T-helper 1 cell treated with Interleukin-12 subunit alpha and Interleukin-12 subunit beta and Interleukin-4 antibody, amounts not matched to agents 30 ng/mL and 1 ng/mL, for 36 hours (primary cell): ENCODE results near the gene RALGPS1. TPM values are rescaled to one million over a fixed set of nuclear protein-coding genes. Genes with fewer than 3 reads are reported as not detected.

ENCODE experiments used
- intact Hi-C: fragments of 100-400 bp; cut with micrococcal nuclease; formaldehyde crosslinking; loops from one replicate; pipeline ENCODE4 v1.15.1; 2024
- total RNA-seq: library from RNA; stranded (reverse); gene quantifications from 2 replicates; pipeline ENCODE4 v1.2.3, GENCODE V29; 2022

RALGPS1 gene
- total RNA-seq, 1 donor from 2014 or later, result 3.8 TPM

DNA sequence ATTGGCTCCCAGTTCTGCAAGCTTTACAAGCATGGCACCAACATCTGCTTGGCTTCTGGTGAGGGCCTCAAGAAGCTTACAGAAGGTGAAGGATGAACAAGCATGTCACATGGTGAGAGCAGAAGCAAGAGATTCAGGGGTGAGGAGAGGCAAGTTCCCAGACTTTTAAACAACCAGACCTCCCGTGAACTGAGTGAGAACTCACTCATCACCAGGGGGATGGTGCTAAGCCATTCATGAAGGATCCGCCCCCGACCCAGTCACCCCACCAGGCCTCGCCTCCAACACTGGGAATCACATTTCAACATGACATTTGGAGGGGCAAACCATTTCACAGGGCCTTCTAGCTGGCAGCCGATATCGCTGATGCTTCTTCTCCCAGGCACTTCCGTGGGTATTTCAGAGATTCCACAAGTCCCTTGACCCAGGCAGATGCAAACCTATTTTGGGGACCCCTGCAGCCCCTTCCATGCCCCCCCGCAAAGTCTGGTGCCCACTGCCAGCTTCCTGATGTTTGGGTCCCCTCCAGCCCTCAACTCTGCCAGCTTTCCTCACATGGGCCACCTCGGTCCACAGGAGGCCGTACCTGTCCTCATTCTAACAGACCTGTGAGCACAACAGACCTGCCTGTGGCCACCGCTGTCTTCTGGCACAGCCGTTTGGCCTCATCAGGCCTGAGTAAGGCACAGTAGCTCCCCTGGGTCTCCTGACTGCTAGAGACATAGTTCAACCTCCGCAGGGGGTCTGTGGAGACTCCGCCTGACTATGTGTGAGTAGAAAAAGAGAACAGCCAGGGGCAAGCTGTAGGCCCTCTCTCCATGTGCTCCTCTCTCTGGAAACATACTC is 268.5 kb downstream of the RALGPS1 start:
- intact Hi-C loops, result no loop called here

GRCh38 chr9:127183814-127184582 is 269.4 kb downstream of the RALGPS1 start:
- intact Hi-C loops, result no loop called here

DNA sequence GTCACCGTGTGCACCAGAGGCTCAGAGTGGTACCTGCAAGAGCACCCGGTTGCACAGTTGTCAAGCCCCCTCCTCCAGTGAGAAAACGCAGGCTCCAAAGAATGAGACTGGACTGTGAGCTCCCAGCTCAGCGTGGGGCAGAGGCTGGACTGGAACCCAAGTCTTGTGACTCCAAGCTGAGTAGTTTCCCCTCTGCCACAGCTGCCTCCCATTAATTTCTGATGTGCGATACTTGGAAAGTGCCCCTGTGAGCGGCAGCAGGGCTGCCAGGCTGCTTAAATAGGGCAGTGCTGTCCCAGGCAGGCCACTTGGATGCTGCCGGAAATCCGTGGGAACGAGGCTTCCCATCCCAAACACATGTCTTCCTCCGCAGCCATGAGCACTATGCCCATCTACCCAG is 270.1 kb downstream of the RALGPS1 start:
- intact Hi-C loops, result no loop called here

GRCh38 chr9:127185181-127185580 is 270.6 kb downstream of the RALGPS1 start:
- intact Hi-C loops, result no loop called here

DNA sequence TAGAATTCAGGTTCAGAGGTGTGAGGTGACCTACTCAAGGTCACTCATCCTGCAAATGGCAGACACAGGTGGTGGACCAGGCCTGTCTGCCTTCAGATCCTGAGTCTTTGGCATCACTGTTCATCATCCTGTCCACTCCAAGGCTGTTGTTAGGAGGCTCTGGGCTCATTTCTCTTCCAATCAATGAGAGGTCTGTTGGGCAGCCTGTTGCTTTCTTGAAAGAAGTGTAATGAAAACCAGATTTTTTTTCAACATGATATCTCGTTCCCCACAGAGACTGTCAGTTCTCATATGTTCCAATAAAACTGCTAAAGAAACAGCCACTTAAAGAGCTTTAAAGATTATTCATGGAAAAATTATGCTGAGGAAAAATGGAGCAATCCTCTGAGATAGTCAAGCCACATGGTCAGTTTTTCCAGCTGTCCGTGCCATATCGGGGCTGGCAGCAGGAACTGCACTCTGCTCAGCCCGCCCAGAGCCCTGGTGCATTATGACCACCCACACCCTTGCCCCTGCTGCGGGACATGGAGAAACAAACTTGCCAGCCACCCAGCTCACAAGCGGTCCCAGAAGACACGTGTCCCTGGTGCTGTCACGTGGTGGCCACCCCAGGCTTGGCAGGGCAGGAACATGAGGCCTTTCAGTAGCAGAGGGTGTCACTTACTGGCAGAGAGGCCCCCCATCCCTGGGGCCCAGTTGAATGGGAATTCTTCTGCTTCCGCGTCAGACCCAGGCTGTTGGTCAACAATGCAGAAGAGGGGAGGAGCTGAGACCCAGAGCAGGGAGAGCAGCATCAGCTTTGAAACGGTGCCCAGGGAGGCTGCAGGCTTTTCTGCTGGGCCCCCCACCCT is 271.6 kb downstream of the RALGPS1 start:
- intact Hi-C loops, result no loop called here

DNA sequence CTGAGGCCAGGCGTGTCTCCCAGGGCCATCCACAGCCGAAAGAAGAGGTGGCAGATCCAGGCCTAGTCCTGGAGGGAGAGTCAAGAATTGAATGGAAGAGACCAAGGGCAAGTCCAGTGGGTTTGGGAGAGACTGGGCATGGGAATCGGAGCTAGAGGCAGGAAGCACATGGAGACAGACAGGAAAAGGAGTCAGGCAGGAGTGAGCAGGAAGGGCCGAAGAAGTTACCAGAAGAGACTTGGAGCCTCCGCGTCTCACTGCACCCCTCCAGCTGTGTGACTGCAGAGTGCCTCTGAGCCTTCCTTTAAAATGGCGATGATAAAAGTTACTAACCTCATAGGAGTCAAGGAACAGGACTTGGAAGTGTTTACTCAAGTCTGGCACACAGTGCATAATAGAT is 272.2 kb downstream of the RALGPS1 start:
- intact Hi-C loops, result no loop called here

DNA sequence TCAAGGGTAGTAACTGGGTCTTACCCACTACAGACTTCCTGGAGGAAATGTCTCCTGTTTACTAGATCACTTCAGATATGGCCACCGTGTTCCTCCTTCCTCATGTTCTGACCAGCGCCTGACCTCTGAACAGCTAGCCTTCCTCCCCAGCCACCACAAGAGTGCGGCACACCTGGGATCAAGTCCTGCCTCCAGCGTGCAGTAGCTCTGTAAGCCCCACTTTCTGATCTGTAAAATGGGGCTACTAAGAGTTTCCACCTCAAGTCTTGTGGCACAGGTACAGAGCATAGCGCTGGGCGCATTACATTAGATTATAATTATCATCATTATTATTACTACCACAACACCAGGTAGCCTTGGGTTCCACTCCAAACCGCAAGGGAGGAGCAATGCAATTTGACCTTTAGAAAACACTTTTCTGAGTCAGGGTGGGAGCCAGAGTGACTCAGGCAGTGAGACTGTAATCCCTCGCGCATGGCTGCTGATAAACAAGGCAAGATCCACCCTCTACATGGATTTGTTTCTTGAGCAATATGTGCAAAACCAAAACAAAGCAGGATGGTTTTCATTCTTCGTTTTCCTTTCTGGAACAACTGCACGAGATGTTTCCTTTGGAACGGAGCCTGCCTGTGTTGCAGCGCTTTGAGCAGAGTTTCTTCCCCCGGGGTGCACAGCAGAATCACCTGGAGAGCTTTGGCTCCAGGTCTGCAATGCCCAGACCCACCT is 272.8 kb downstream of the RALGPS1 start:
- intact Hi-C loops, result no loop called here

DNA sequence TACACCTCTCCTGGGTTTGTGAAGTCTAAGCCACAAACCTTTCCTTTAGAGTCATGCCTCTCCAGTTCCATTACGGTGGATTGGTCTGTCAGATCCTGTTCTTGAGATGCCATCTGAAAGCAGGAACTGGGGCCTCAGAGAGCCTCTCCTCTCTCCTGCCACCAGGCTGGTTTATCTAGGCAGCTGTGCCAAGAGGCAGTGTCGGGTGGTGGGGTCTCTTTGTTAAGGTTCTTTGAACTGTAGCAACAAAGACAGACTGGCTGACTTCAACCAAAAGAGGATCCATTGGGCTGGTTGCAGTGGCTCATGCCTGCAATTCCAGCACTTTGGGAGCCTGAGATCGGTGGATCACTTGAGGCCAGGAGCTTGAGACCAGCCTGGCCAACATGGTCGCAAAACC is 273.8 kb downstream of the RALGPS1 start:
- intact Hi-C loops, result no loop called here

- intact Hi-C loops, result no loop called here
Measured at GRCh38 chr9:127189628-127190027, 275.0 kb downstream of the RALGPS1 start.

GRCh38 chr9:127192744-127193143 is 278.2 kb downstream of the RALGPS1 start:
- intact Hi-C loops, result no loop called here

DNA sequence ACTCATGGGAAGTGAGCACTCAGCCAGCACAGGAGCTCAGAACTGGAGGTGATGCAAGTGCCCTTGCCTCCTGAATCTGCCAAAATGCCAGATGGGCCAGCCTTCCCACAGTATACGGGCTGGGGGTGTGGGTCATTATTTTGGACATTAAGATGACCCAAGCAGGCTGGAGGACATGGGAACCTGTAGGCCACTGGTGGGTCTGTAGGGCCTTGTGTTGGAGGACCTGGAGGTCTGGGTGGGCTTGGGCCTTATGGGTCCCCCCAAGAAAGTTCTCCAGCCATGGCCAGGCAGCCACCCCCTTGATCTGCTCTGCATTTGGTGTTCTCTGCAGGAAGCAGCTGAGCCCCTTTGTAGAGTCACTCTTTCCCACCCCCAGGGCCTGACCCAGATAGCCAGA is 278.9 kb downstream of the RALGPS1 start:
- intact Hi-C loops, result no loop called here

DNA sequence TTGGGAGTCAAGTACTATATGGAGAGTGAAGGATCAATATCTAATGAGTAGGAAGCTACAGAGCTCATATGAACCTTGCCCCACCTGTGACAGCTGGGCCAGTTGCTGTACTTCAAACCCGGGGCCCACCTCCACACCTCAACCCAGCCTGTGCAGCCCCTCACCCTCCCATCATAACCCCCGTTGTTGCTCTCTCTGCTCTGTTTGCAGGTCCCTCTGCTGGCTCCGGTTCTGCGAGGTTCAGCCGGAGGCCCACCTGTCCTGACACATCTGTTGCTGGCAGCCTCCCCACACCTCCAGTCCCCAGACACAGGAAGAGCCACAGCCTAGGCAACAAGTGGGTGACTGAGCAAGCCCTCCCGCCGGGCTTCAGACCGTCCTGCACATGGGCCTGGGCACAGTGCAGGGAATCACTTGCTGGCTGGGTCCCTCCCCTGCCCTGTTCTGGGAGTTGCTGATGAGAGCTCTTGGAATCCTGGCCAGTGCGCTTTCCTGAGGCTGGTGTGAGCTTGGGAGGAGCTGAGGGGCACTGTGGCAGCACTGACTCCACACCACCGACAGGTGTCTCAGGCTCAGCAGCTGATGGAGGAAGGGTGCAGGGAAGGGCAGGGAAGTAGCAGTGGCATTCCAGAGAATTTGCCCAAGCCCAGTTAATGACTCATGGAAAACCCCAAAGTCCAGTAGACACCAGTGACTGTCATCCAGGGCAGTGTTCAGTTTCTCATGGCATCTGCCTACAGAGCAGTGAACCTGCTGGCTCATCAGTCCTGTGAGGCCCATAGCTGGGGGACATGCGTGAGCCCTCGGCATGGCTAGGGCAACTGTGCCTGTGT is 280.5 kb downstream of the RALGPS1 start:
- intact Hi-C loops, result no loop called here

- intact Hi-C loops, result no loop called here
Measured at GRCh38 chr9:127195976-127196825, 281.6 kb downstream of the RALGPS1 start.

DNA sequence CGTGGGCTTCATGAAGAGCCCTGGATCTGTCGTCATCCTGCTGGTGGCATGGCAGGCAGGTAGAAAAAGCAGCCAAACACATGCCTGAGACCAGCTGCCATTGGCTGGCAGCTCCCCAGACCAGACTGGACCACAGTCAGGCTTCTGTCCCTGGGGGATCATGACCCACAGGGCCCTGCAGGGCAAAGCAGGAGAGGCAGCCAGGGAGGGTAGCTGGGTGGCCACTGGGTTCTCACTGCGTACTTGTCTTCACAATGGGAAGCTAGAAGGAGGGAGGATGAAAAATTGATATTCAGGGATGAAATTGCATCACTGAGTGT is 282.2 kb downstream of the RALGPS1 start:
- intact Hi-C loops, result no loop called here

- intact Hi-C loops, result no loop called here
Measured at GRCh38 chr9:127197186-127197860, 282.7 kb downstream of the RALGPS1 start.

- intact Hi-C loops, result loop anchor here (2.0 kb wide), 1 partner anchor 337 kb away; the partner anchor contains the start of gene ZBTB34
Measured at GRCh38 chr9:127197861-127198430, 283.4 kb downstream of the RALGPS1 start.

- intact Hi-C loops, result loop anchor here (2.0 kb wide), 1 partner anchor 338 kb away; the partner anchor contains the start of gene ZBTB34
Measured at GRCh38 chr9:127198587-127198986, 284.0 kb downstream of the RALGPS1 start.
